Activated effector memory CD4-positive, alpha-beta T cell treated with anti-CD3 and anti-CD28 coated beads, Interleukin-2, amount 50 U/mL, for 16 hours (primary cell): ENCODE data around the gene MLH1.

Experiments
- DNase-seq: peaks from one replicate; pipeline ENCODE4 v3.0.0-alpha.2; 2020

The MLH1 gene

DNA sequence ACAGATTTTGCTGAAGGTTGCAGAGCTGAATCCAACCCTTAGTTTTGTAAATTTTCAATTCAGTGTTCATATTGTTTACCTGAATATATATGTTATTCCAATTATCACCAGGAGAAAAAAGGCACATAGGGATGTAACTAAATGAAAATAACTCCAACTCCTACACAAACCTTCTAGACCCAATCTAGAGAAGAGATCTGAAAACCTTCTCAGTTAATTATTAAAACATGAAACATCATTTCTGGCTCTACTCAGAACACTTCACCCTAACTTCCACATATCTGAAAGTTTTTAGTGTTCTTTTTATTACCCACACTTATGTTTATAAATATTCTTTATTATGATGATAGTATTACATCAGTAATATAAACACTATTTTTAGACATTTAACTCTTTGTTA lies 104.5 kb downstream of the MLH1 start:
- no peak for DNase-seq

DNA sequence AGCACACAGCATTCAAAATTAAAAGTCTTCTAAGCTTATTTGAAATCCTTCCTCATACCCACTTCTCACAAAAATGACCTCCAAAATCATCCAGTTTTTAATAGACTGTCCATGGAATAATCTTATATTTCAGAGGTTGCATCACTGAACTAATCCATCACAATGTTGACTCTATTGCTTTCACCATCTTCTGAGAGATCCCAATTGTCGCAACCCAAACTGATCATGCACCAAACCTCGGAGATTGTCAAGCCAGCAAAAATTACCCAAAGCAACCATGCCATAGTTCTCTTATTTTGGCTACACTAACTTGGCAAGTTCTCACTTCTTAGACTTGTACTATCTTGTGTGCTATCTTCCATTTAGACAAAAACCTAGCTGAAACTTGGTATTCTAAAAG lies 105.6 kb downstream of the MLH1 start:
- DNase-seq: no peak

DNA sequence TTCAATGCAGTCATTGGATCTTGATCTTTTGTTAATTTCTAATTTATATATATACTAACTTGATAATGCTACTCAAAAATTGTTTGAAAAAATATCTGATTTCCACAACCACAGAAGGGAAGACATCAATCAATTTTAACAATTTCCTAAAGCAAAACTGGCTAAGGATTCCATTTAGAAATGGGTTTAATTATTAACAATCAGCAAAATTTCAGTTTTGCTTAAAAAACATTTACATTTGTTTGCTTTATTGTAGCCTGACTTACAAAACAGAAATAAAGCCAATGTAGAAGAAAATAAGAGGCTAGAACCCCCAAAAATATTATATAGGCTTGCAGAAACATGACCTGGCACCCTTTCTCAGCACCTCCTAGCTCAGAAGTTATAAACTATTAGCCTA lies 106.2 kb downstream of the MLH1 start:
- no peak for DNase-seq

DNA sequence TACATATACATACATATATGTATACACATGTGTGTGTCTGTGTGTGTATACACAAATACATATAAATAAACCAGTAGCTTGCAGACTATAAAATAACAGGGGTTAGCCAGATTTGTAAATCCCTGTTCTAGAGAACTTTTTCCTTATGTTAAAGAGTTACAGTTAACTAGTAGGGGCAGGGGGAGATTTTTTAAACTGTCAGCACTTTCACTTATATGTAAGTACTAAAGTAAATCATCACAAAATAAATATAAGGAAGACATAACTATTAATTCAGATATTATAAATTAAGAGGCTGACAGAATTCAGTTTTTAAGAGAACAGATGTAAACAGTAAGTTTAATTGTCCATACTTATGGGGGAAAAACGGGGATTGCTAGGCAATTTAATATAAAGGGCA lies 107.1 kb downstream of the MLH1 start:
- DNase-seq: no peak
